Karpas-422 (cell line): ENCODE results near the gene S100A6. TPM values are rescaled to one million over a fixed set of nuclear protein-coding genes. Genes with fewer than 3 reads are reported as not detected.
A peak's percentile ranks its signal among the peaks of the same experiment; 100 is the strongest.

Experiments
- DNase-seq: peaks from one replicate; pipeline ENCODE4 v3.0.0-alpha.2; 2015
- H2AFZ ChIP-seq: fragments of 200-600 bp; sonication (generic); 2 replicates; pipeline ENCODE4 v1.6.1; 2014; ENCODE audit warnings: antibody characterized with exemption, low read length, mixed read lengths
- H3K27ac ChIP-seq: fragments of 200-600 bp; sonication (generic); 2 replicates; pipeline ENCODE4 v1.5.1; 2014; ENCODE audit warnings: mild to moderate bottlenecking, low read length, moderate library complexity
- H3K27me3 ChIP-seq: fragments of 200-600 bp; sonication (generic); 2 replicates; pipeline ENCODE4 v1.6.1; 2014; ENCODE audit warnings: low read length, mixed read lengths
- H3K36me3 ChIP-seq: fragments of 200-600 bp; sonication (generic); 2 replicates; pipeline ENCODE4 v1.6.1; 2014; ENCODE audit warnings: low read length, mixed read lengths; ENCODE audit not compliant: insufficient read depth
- H3K4me1 ChIP-seq: fragments of 200-600 bp; sonication (generic); 2 replicates; pipeline ENCODE4 v1.6.1; 2014; ENCODE audit warnings: mild to moderate bottlenecking, low read length, mixed read lengths
- H3K4me2 ChIP-seq: fragments of 200-600 bp; sonication (generic); 2 replicates; pipeline ENCODE4 v1.6.1; 2014; ENCODE audit warnings: low read length, low read depth, mild to moderate bottlenecking; ENCODE audit not compliant: poor library complexity, severe bottlenecking
- H3K4me3 ChIP-seq: fragments of 200-600 bp; sonication (generic); 2 replicates; pipeline ENCODE4 v1.5.1; 2014; ENCODE audit warnings: mild to moderate bottlenecking, antibody characterized with exemption, low read length, mixed read lengths
- H3K79me2 ChIP-seq: fragments of 200-600 bp; sonication (generic); 2 replicates; pipeline ENCODE4 v1.6.1; 2014; ENCODE audit warnings: mild to moderate bottlenecking, low read length, mixed read lengths
- H3K9ac ChIP-seq: fragments of 200-600 bp; sonication (generic); 2 replicates; pipeline ENCODE4 v1.6.0; 2014; ENCODE audit warnings: low read length
- H3K9me2 ChIP-seq: fragments of 200-600 bp; sonication (generic), shearing (Covaris generic); replicated peaks from 2 replicates; pipeline ENCODE4 v1.6.0; 2014; ENCODE audit warnings: mild to moderate bottlenecking, low read length, moderate library complexity; ENCODE audit not compliant: insufficient read depth
- H3K9me3 ChIP-seq: fragments of 300-700, 200-600 bp; sonication (generic); 2 replicates; pipeline ENCODE4 v1.6.1; 2014; ENCODE audit warnings: low read length, mixed read lengths
- H4K20me1 ChIP-seq: fragments of 200-600 bp; sonication (generic); 2 replicates; pipeline ENCODE4 v1.6.1; 2014; ENCODE audit warnings: mild to moderate bottlenecking, antibody characterized with exemption, low read length, low read depth; ENCODE audit not compliant: insufficient read depth
- total RNA-seq: library from RNA; depleted of rRNA; stranded (reverse); fragments of >200 nt; shearing (Covaris generic); gene quantifications from 2 replicates; pipeline ENCODE4 v1.2.3, GENCODE V29; 2014; ENCODE audit warnings: low replicate concordance

S100A6 gene
- total RNA-seq, 1 experiment from 2014 or later = 43.3 TPM

- H3K27me3 ChIP-seq = no peaks in the 10 kb centered on the region
- no peaks in the 10 kb centered on the region for H3K9me3 ChIP-seq
- DNase-seq = no peak
- no peaks in the 10 kb centered on the region for H4K20me1 ChIP-seq
- no peaks in the 10 kb centered on the region for H3K36me3 ChIP-seq
- H3K4me3 ChIP-seq = no peak overlapping the region
- no peak overlapping the region for H2AFZ ChIP-seq
- H3K79me2 ChIP-seq = no peaks in the 10 kb centered on the region
- no peak overlapping the region for H3K27ac ChIP-seq
- H3K9ac ChIP-seq = no peak overlapping the region
- H3K4me2 ChIP-seq = no peak overlapping the region
- H3K4me1 ChIP-seq = peaks cover 21% of the 10 kb centered on the region
- no peaks in the 10 kb centered on the region for H3K9me2 ChIP-seq
These were observed 2.0 kb downstream of the S100A6 start for GRCh38 chr1:153533689-153534201.

GRCh38 chr1:153532769-153533599 is 2.8 kb downstream of the S100A6 start:
- DNase-seq = peak; percentile 88
- Histone ChIP-seq H4K20me1 (no peaks in the 10 kb centered on the region), H3K9ac (no peak overlapping the region), H3K79me2 (no peaks in the 10 kb centered on the region), H3K4me2 (no peak overlapping the region), H3K27me3 (no peaks in the 10 kb centered on the region), H3K4me3 (no peak overlapping the region), H3K9me2 (no peaks in the 10 kb centered on the region), H2AFZ (no peak overlapping the region), H3K27ac (no peak overlapping the region), H3K36me3 (no peaks in the 10 kb centered on the region), H3K9me3 (no peaks in the 10 kb centered on the region), H3K4me1 (peaks cover 19% of the 10 kb centered on the region)

GRCh38 chr1:153532181-153532580 is 3.6 kb downstream of the S100A6 start:
- Histone ChIP-seq H3K9me2 (no peaks in the 10 kb centered on the region), H3K79me2 (no peaks in the 10 kb centered on the region), H3K36me3 (no peaks in the 10 kb centered on the region), H2AFZ (no peak overlapping the region), H3K9me3 (no peaks in the 10 kb centered on the region), H3K9ac (no peak overlapping the region), H4K20me1 (no peaks in the 10 kb centered on the region), H3K4me1 (peaks cover 19% of the 10 kb centered on the region), H3K27ac (no peak overlapping the region), H3K4me3 (no peak overlapping the region), H3K4me2 (no peak overlapping the region), H3K27me3 (no peaks in the 10 kb centered on the region)
- DNase-seq = no peak

GRCh38 chr1:153531638-153532037 is 4.2 kb downstream of the S100A6 start:
- Histone ChIP-seq H4K20me1 (no peaks in the 10 kb centered on the region), H3K27ac (no peak overlapping the region), H3K9me2 (no peaks in the 10 kb centered on the region), H2AFZ (no peak overlapping the region), H3K9me3 (no peaks in the 10 kb centered on the region), H3K9ac (no peak overlapping the region), H3K4me1 (peaks cover 19% of the 10 kb centered on the region), H3K27me3 (no peaks in the 10 kb centered on the region), H3K36me3 (no peaks in the 10 kb centered on the region), H3K79me2 (no peaks in the 10 kb centered on the region), H3K4me2 (no peak overlapping the region), H3K4me3 (no peak overlapping the region)
- no peak for DNase-seq

- Histone ChIP-seq H3K79me2 (no peaks in the 10 kb centered on the region), H2AFZ (no peak overlapping the region), H3K9me3 (no peaks in the 10 kb centered on the region), H3K27me3 (no peaks in the 10 kb centered on the region), H3K27ac (no peak overlapping the region), H3K9me2 (no peaks in the 10 kb centered on the region), H3K4me2 (no peak overlapping the region), H3K4me1 (peaks cover 6% of the 10 kb centered on the region), H3K36me3 (no peaks in the 10 kb centered on the region), H3K9ac (no peak overlapping the region), H3K4me3 (no peak overlapping the region), H4K20me1 (no peaks in the 10 kb centered on the region)
- DNase-seq = no peak
These were observed 8.1 kb downstream of the S100A6 start for GRCh38 chr1:153527683-153528040.

- Histone ChIP-seq H3K4me3 (no peak overlapping the region), H3K9ac (no peak overlapping the region), H3K4me1 (peaks cover 6% of the 10 kb centered on the region), H3K4me2 (no peak overlapping the region), H3K36me3 (no peaks in the 10 kb centered on the region), H3K27ac (no peak overlapping the region), H3K27me3 (no peaks in the 10 kb centered on the region), H2AFZ (no peak overlapping the region), H3K9me2 (no peaks in the 10 kb centered on the region), H3K79me2 (no peaks in the 10 kb centered on the region), H3K9me3 (no peaks in the 10 kb centered on the region), H4K20me1 (no peaks in the 10 kb centered on the region)
- no peak for DNase-seq
These were observed 8.6 kb downstream of the S100A6 start for GRCh38 chr1:153527023-153527682.

GRCh38 chr1:153526132-153526543 is 9.7 kb downstream of the S100A6 start:
- H3K4me2 ChIP-seq = no peak overlapping the region

GRCh38 chr1:153525088-153525728 is 10.6 kb downstream of the S100A6 start:
- Histone ChIP-seq H4K20me1 (no peaks in the 10 kb centered on the region), H3K9ac (no peak overlapping the region), H3K27ac (no peak overlapping the region), H3K27me3 (no peaks in the 10 kb centered on the region), H3K4me2 (no peak overlapping the region), H3K4me3 (no peak overlapping the region), H3K9me3 (no peaks in the 10 kb centered on the region), H3K79me2 (no peaks in the 10 kb centered on the region), H3K4me1 (peaks cover 6% of the 10 kb centered on the region), H3K9me2 (no peaks in the 10 kb centered on the region), H3K36me3 (no peaks in the 10 kb centered on the region), H2AFZ (no peak overlapping the region)
- DNase-seq = no peak

More at GRCh38 chr1:153526132-153526543, 9.7 kb downstream of the S100A6 start:
- DNase-seq = no peak
- Histone ChIP-seq H2AFZ (no peak overlapping the region), H3K27me3 (no peaks in the 10 kb centered on the region), H3K4me3 (no peak overlapping the region), H3K9ac (no peak overlapping the region), H3K79me2 (no peaks in the 10 kb centered on the region), H3K27ac (no peak overlapping the region), H3K9me3 (no peaks in the 10 kb centered on the region), H4K20me1 (no peaks in the 10 kb centered on the region), H3K4me1 (peaks cover 6% of the 10 kb centered on the region), H3K36me3 (no peaks in the 10 kb centered on the region), H3K9me2 (no peaks in the 10 kb centered on the region)
